Activated effector memory CD4-positive, alpha-beta T cell treated with anti-CD3 and anti-CD28 coated beads, Interleukin-2, amount 50 U/mL, for 16 hours (primary cell): ENCODE results near the gene RIBC2.
"Not testable (repeated sequence)": the region's sequence is repeated elsewhere in the genome, so short reads cannot be mapped to it uniquely, and the experiment has no call there.

Source experiments
- DNase-seq: peaks from one replicate; pipeline ENCODE4 v3.0.0-alpha.2; 2020

Gene RIBC2

DNA sequence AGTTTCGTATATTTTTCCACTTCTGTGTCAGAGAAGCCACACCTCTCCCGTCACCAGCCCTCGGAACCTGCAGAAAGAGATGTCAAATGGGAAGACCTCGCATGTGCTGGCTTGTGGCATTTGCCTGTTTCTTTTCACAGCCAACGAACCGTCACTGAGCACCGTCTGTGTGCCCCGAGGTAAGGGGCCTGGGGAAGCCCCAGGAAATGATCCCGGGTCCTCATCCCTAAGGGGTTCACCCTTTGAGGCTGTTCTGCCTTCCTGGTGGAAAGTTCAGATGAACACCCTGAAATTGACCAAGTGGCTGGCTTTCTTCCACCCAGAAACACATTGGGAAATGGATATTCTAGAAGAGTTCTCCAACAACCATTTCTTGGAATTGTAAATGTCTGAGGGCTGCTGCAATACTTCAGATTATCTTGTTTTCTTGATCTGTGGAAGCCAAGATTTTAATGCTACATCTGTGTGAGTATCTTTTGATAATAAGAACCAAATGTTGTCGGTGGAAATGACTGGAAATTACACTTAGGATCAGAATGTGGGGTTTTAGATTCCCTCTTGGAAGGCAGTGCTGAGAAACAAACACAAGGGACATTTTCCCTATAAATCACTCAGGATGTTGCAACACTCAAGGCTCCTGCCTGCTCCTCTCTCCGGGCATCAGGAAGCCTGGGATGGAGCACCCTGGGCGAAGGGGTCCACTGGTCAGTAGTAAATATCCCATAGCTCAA lies 37.6 kb downstream of the RIBC2 start:
- no peak for DNase-seq

DNA sequence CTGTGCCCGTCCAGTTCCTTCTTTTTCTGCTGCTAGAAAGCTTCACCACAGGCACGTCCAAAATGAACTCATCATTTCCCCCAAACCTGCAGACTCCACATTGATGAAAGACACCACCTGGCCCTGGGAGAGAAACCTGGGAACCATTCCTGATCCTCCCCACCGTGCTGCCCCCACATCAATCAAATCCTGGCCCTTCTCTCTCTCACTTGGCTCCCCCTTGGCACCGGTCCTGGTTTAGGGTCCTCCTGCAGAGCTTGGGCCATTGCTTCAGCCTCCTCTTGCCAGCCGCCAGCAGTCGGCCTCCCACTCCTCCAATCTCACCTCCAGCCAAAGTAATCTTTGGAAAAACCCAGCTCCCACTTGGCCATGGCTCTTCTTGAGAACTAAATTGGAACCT lies 38.5 kb downstream of the RIBC2 start:
- no peak for DNase-seq

DNA sequence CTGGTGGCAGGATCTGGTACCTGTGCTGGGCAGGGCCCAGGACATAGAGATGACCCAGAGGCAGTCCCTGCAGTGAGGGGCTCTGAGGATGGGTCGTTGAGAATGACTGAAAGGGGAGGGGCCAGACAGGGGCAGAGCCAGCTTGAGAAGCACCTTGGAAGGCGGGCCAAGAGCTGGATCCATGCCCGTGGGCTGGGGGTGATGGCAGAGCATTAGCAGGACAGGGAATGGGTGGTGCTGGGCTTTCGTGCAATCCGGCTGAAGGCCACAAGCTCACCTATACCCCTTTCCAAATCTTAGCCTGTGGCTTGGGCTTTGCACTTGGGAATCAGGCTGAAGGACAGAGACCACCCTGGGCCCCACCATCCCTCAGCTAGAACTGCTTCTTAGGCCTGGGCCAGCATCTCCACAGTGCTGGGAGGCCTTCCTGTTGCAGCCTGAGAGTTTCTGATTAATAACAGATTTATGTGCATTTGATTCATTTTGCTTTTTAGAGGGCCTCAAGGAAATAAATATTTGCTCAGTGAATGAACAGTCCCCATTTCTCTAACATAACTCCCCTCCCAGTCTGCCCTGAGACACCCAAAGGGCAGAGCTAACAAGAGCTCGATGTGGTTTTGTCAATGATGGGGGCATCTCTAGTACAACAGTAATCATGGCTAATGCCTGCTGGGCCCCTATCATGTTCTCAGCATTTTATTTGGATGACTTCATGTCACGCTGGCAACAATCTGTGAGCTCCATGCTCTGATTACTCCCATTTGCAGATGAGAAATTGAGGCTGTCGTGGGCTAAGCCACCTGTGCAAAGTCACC lies 39.3 kb downstream of the RIBC2 start:
- no peak for DNase-seq

DNA sequence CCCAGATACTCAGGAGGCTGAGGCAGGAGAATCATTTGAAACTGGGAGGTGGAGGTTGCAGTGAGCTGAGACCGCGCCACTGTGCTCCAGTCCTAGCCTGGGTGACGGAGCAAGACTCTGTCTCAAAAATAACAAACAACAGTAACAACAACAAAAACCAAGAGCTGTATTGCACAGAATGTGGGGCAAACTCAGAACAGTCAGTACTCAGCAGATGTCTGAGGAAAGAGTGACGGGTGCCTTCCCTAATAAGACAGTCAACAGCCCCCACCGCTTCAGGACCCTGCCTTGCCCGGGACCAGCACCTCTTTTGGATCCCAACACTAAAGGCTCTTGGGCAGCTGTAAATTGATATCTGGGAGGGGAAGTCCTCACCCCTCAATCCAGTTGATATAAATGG lies 40.3 kb downstream of the RIBC2 start:
- no peak for DNase-seq

DNA sequence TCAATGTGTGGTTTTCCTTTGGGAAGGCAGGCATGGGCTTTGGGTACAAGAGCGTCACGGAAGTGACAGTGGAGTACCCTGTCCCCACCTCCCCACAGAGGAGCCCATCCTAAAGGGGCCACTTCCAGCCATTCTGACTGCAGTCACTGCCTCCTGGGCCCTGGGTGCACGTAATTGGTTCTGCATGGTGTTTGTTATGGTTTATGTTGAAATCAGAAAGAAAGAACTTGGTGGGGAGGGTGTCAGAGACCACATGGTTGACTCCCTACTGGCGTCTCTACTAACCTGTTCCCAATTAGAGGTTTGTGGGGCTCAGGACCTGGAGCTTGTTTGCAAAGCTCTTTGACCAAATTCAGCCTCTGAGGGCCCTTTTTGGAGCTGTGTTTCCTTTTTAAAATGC lies 40.8 kb downstream of the RIBC2 start:
- DNase-seq: no peak

DNA sequence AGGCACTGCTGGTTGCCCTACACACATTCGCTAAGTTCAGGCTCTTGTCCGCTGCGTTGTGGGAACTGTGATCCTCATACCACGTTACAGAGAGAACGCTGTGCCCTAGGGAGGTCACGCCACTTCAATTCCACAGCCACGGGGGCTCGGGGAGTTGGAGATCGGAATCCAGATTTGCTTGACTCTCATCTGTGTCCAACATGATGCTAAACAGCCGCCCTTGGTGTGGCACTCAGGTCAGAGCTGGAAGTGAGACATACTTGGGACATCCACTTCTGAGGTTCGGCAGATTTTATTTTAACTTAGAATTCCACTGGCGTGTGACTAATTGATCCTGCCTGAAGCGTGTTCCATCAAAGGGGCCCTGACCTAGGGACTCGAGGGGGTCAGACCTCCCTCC lies 41.7 kb downstream of the RIBC2 start:
- no peak for DNase-seq

DNA sequence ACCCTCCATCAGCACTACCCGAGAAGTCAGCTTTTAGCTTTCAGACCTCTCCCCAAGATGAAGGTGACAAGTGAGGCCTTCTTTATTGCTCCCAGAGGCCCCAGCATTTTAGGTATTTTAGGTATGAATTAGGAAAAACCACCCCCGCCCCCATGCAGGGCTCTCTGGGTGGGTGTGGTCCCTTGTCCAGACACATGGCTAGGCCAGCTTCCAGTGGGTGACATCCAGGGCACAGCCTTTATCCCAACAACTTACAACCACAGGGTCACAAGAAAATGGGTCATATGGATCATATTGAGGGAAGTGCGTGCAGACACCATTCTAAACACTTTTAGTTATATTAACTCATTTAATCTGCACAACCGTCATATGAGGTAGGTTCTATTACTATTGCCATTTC lies 42.1 kb downstream of the RIBC2 start:
- DNase-seq: no peak

DNA sequence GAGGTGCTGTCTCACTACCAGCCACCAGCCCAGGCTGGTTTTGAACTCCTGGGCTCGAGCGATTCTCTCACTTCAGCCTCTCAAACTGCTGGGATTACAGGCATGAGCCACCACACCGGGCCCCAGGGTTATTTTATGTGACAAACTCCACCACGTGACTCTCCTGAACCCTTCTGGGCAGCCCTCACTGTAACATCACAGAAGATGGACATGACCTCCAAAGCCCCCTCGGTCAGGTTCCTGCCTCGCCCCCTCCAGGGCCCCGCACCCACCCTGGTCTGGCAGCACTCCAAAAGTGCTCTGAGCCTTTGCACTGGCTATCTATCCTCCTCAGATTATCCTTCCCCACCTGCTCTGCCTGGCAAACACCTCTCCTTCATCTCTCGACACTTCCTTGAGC lies 43.3 kb downstream of the RIBC2 start:
- no peak for DNase-seq

DNA sequence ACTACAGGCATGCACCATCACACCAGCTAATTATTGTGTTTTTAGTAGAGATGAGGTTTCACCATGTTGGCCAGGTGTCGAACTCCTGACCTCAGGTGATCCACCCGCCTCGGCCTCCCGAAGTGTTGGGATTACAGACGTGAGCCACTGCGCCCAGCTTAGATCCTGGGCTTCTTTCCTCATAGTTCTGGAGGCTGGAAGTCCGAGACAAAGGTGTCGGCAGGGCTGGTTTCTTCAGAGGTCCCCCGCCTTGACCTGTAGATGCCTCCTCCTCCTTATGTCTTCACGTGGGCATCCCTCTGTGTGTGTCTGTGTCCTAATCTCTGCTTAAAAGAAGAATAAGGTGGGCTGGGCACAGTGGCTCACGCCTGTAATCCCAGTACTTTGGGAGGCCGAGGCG lies 45.0 kb downstream of the RIBC2 start:
- no peak for DNase-seq

DNA sequence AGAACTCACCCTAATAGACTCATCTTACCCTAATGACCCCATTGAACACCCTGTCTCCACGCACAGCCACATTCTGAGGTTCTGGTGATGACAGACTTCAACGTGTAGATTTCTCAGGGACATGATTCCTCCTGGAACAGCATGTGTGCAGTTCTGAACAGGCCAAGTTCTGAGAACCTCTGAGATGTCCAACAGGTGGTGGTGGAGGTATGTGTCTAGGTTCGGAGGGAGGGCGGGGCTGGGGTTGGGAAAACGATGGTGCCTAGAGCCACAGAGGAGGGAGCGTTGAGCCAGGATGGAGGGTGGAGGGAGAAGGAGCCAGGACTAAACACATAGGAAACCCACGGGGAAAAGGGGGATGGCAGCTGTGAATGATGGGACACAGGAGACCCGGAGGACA lies 45.7 kb downstream of the RIBC2 start:
- DNase-seq: no peak

DNA sequence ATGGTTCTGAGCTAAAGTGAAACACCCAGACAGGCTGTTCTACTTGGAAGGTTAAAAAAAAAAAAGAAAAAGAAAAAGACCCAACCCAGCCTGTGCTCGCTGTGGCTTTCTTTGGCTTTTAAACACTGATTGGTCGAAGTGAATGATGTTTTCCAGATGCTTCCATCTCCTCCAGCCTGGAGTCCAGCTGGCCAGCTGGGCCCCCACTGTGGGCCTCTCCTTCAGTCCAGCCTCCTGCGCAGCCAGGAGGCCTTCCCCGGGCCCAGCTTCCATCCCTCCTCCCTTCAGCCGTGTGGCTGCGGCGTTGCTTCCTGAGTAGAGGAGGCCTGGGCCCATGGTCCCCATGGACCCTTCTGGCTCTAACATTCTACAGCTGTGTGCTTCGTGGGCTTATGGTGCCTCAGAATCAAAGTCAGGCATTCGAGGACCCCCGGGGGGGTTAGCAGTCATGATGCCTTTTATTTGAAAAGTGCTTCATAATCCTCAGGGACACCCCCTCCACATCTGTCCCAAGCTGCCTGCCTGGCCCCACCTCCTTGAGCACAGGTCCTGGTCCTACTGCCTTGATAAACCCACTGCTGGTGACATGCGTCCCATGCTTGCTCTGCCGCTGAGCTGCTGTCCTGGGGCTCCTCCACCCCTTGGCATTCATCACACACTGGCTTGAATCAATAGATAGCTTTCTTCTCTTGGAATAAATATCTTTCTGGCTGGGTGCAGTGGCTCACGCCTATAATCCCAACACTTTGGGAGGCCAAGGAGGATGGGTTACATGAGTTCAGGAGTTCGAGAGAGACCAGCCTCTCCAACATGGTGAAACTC lies 47.0 kb downstream of the RIBC2 start:
- no peak for DNase-seq

DNA sequence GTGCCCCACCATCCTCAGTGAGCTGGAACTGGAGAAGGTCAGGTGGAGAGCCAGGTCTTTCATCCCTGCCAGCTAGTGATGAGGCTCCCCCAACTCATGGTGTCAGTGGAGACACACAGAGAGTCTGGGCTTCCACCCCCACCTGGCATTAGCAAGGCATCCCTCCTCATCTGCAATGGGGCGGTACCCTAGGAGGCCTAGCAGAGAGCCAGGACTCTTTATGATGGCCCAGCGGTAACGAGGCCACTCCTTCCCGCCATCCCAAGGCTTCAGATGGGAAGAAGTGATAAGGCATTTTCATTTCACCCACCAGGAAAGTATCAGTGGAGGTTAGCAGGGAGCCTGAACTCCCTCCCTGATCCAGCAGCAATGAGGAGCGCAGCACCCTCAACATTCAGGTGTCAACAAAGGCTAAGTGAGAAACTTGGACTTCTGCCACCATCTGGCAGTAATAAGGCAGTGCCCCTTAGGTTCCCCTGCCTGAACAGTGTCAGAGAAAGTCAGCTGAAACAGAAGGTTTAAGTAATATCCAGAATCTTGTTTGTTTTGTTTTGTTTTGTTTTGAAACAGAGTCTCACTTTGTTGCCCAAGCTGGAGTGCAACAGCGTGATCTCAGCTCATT lies 48.7 kb downstream of the RIBC2 start:
- DNase-seq: no peak

DNA sequence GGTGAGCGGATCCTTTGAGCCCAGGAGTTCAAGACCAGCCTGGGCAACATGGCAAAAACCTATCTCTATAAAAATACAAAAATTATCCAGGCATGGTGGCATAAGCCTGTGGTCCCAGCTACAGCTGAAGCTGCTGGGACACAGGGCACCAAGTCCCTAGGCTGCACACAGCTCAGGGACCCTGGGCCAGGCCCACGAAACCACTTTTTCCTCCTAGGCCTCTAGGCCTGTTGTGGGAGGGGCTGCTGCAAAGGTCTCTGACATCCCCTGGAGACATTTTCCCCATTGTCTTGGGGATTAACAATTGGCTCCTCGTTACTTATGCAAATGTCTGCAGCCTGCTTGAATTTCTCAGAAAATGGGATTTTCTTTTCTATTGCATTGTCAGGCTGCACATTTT lies 50.2 kb downstream of the RIBC2 start:
- not testable (repeated sequence) for DNase-seq

DNA sequence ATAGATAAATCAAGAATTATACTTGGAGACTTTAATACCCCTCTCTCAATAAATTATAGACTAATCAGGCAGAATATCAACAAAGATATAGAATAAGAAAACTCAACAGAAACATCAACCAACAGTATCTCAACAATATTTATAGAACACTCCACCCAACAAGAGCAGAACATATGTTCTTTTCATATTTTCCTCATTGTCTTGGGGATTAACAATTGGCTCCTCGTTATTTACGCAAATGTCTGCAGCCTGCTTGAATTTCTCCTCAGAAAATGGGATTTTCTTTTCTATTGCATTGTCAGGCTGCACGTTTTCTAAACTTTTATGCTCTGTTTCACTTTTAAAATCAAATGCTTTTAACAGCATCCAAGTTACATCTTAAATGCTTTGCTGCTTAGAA lies 52.1 kb downstream of the RIBC2 start:
- no peak for DNase-seq

DNA sequence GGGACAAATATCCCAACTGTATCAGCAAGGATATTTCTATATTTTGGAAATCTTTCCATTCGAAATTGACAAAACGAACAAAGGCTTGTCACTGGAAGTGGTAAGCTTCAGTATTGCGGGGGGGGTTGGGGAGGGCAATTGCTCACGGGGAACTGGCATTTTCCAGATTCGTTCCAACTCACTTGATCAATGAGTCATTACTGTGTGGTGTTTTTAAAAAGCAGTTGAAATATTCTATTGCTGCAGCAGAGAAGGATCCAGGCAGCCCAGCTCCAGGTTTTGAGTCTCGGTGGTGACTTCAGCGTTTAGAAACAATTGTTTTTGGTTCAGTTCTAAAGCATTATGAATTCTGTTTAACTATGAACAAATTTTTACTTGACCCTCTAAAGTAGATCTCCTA lies 55.4 kb downstream of the RIBC2 start:
- no peak for DNase-seq

DNA sequence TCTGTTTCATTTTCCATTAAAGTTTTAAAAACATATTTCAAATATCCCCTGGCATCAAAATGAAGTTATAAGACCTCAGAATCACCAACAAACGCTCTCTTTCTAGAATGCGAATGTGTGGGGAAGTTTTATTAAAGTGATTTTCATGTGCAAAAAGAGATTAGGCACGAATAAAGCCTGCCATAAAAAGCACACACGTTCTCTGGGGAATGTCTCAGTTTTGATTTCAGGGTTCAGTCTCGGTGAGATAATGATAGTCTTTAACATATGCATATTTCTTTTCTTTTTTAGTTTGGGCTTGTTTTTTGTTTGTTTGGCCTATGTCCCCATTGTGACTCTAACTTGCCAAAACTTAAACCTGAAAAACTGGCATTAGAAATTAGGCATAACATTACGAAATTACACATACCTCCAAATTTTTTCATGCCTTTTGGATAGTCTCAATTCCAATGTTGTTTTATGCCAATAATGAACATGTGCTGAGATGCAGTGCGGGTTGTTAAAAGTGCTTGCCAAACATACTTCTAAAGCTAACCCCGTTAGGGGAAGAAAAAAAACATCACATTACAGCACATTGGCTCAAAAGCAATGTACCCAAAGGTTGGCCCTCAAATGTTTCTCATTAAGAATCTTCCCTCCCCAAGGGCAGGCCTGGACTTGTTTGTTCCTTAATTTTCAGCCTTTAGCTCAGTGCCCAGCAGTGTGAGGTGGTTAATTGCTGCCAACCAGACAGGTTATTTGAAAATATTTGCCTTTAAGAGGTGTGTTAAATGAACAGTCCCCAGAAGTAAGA lies 56.0 kb downstream of the RIBC2 start:
- DNase-seq: no peak

DNA sequence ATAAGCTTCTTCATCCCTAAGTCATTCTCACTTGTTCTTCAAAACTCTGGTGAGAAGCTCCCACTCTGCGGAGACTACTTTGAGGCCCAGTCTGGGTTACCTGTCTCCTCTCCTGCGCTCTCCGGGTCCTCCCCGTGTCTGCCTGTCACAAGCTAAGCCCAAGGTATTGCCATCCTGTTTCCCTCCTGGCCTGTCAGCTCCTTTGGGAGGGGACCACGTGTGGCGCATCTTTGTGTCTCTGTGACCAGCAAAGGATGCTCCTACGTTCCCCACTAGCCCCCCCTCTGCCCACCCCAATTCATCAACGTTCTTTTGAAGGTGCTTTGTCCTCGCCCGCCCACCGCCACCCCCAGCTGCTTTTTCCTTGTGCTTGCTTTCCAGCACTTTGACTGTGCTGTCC lies 57.4 kb downstream of the RIBC2 start:
- peak; percentile 25 for DNase-seq

DNA sequence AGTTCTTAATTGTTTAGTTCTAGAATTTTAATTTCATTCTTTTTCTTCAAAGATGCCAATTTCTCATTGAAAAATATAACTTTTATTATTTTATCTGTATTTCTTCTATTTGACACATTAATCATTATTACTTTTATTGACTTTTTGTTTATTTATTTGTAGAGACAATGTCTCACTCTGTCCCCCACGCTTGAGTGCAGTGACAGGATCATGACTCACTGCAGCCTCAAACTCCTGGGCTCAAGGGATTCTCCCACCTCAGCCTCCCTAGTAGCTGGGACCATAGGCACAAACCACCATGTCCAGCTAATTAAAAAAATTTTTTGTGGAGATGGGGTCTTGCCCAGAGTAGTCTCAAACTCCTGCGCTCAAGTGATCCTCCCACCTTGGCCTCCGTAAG lies 58.9 kb downstream of the RIBC2 start:
- DNase-seq: peak; percentile 8

DNA sequence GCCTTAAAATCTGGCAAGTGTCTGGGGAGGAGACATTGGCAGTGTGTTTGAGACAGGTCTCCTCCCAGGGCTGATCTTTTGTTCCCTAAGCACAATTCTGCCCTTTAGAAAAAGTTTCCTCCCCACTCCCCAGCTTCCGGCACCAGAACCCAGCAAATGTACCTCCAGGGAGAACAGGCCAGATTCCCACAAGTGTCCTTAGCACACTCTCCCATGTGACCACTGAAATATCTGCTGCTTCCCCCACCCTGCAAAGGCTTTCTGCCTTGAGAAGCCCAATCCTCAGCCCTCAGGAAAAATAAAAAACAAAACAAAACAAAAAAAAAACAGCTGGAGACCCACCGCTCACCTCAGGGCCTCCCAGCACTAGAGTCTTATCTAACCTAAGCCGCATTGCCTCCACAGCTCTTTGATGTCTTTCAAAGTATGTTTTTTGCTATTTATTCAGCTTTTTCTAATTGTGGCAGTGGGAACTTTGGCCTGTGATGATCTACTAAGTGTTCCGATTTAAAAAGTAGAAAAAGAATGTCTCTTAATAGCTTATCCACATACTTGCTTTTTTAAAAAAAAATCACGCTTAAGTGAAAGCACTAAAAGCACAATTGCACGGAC lies 60.2 kb downstream of the RIBC2 start:
- DNase-seq: no peak

DNA sequence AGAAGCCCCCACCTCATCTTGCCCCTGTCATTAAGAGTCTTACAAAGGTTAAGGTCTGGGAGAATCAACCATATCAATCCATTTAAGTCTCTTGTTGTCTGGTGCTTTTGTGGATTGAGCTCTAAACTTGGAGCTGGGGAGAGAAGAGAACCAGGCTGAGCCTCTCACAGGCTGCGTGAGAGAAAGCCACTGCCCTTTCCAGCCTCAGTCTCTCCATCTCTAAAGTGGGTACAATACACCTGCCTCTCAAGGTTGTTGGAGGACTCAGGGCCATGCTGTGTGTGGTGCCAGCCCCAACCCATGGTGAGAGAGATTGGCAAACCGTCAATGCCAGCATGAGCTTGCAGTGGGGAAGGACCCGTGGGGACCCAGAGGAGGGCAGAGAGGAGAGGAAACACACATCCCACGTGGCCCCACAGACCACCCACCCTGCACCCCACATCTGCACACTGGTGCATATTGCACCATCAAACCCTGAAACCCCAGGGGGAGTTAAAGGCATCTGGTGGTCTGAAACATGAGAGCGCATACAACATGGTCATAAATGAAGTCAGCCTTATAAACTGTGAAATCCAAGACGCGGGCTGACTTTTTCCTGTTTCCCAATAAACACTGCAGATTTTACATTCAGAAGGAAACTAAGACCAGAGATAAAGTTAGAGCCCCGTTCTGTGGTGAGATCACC lies 61.7 kb downstream of the RIBC2 start:
- peak; percentile 19 for DNase-seq

DNA sequence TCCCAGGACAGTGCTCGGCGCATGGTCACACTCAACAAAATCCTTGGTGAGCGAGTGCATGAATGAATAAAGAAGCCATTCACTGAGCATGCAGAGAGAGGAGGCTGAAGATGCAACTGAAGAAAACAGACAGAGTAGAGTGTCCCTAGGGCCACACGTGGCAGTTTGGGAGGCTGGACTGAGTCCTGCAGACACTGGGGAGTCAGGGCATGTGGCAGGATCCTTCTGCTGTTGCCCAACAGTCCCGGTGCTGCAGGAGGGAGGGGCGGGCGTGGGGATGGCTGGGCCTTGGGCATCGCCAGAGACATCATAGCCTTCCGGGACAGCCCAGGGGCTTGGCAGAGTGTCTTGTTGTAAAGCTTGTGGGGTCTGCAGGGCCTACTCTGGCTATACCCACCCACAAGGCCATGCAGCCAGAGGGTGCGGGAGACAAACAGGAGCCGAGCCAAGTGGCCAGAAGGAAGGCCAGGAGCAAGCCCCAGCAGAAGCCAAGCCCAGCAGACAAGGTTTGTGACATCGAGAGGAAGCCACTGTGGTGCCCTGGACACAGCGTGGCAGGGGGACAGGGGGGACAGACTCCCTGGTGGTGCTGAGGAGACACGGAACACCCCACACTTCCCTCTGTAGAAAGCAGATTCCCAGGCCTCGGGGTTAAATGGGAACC lies 62.5 kb downstream of the RIBC2 start:
- peak; percentile 27 for DNase-seq
